HG02981 (cell line): ENCODE results near the gene NDUFS2.
"Not testable (repeated sequence)": the region's sequence is repeated elsewhere in the genome, so short reads cannot be mapped to it uniquely, and the experiment has no call there.

Experiments used
- ATAC-seq: cut with Tn5 transposase; IDR thresholded peaks from one replicate; pipeline ENCODE4 v1.9.1; 2021; ENCODE audit warnings: mild to moderate bottlenecking, moderate library complexity; ENCODE audit not compliant: unreplicated experiment

Gene NDUFS2

DNA sequence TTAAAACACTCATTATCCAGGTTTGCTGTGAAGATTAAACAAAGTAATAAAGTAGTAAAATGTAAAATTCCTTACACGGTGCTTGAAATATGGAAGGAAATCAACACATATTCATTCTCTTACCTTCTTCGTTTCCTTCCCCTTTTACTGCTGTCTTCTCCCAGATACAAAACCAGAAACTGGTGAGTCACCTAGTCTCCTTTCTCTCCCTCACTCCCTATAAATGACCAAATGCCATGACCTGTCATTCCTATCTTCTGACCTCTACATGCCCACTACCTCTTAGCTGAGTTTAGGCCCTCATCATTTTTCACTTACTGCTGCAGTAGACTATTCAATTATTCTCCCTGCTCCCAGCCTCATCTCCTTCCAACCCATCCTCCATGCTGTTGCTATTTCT lies 40.1 kb downstream of the NDUFS2 start:
- ATAC-seq = no peak

DNA sequence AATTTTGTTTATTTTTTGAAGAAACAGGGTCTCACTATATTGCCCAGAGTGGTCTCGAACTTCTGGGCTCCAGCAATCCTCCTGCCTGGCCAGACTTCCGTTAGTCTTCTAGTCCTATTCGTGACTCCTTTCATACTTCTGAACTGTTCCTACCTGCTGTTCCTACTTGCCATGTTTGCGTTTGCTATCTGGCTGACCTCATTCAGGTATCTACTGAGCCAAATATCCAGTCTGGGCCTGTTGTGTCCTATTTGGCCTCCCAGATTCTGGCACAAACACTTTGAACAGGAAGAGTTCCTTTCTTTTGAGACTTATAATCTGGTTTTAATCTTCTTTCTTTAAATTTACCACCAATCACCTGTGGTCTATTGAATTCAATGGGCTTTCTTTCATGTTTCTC lies 42.7 kb downstream of the NDUFS2 start:
- no peak for ATAC-seq

DNA sequence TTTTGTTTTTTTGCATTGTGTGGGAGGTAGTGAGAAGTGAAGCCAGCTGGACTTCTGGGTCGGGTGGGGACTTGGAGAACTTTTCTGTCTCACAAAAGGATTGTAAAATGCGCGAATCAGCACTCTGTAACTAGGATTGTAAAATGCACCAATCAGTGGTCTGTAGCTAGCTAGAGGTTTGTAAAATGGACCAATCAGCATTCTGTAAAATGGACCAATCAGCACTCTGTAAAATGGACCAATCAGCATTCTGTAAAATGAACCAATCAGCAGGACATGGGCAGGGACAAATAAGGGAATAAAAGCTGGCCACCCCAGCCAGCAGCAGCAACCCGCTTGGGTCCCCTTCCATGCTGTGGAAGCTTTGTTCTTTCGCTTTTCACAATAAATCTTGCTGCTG lies 47.9 kb downstream of the NDUFS2 start:
- ATAC-seq = not testable (repeated sequence)

DNA sequence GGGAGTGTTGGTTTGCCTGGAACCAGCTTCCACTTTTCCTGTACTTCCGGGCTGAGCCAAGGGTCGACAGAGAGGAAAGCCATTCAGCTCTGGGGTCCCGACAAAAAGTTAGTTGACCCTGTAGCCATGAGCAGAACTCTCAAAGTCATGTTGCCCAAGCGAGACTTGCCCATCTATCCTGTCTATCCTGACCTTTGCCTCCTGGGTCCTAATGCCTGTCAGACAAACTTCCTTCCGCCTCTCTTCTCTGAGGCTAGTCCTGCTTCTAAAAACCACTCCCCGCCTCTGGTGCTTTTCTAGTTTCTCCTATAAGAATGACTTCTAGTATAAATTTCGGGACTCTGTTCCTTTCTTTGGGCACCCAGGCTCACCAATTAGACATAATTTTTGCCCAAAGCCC lies 48.7 kb downstream of the NDUFS2 start:
- ATAC-seq = no peak

DNA sequence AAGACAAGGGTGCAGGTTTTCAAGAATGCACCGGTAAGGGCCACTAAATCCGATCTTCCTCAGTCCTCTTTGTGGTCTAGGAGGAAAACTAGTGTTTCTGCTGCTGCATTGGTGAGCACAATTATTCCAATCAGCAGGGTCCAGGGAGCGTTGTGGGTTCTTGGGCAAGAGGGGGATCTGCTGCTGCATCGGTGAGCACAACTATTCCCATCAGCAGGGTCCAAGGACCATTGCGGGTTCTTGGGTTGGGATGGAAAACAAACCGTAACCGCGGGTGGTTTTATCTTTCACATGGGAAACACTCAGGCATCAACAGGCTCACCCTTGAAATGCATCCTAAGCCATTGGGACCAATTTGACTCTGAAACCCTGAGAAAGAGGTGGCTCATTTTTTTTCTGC lies 49.4 kb downstream of the NDUFS2 start:
- no peak for ATAC-seq

DNA sequence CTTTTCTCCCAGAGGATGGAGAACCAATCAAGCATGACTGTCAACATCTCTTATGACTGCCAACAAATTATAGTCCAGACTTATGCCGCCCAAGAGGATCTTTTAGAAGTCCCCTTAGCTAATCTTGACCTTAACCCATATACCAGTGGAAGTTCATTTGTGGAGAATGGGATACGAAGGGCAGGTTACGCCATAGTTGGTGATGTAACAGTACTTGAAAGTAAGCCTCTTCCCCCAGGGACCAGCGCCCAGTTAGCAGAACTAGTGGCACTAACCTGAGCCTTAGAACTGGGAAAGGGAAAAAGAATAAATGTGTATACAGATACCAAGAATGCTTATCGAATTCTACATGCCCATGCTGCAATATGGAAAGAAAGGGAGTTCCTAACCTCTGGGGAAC lies 53.1 kb downstream of the NDUFS2 start:
- not testable (repeated sequence) for ATAC-seq

DNA sequence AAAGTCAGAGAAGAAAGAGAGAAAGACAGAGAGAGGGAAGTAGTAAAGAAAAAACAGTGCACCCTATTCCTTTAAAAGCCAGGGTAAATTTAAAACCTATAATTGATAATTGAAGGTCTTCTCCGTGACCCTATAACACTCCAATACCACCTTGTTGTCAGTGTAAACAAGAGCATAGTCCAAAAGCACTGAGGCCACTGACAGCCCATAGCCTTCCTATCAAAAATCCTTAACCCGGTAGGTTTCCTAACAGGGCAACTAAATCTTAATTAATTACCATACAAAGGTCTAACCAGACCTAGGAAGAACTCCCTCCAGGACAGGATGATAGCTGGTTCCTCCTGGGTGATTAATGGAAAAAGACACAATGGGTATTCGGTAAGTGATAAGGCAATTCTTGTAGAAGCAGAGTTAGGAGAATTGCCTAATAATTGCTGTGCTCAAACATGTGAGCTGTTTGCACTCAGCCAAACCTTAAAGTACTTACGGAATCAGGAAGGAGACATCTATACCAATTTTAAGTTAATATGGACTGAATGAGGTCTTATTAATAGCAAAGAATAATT lies 53.9 kb downstream of the NDUFS2 start:
- ATAC-seq = not testable (repeated sequence)

DNA sequence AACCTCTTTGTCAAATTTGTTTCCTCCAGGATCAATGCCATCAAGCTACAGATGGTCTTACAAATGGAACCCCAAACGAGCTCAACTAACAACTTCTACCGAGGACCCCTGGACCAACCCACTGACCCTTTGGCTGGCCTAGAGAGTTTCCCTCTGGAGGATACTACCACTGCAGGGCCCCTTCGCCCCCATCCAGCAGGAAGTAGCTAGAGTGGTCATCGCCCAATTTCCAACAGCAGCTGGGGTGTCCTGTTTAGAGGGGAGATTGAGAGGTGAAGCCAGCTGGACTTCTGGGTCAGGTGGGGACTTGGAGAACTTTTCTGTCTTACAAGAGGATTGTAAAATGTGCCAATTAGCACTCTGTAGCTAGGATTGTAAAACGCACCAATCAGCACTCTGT lies 54.9 kb downstream of the NDUFS2 start:
- not testable (repeated sequence) for ATAC-seq

DNA sequence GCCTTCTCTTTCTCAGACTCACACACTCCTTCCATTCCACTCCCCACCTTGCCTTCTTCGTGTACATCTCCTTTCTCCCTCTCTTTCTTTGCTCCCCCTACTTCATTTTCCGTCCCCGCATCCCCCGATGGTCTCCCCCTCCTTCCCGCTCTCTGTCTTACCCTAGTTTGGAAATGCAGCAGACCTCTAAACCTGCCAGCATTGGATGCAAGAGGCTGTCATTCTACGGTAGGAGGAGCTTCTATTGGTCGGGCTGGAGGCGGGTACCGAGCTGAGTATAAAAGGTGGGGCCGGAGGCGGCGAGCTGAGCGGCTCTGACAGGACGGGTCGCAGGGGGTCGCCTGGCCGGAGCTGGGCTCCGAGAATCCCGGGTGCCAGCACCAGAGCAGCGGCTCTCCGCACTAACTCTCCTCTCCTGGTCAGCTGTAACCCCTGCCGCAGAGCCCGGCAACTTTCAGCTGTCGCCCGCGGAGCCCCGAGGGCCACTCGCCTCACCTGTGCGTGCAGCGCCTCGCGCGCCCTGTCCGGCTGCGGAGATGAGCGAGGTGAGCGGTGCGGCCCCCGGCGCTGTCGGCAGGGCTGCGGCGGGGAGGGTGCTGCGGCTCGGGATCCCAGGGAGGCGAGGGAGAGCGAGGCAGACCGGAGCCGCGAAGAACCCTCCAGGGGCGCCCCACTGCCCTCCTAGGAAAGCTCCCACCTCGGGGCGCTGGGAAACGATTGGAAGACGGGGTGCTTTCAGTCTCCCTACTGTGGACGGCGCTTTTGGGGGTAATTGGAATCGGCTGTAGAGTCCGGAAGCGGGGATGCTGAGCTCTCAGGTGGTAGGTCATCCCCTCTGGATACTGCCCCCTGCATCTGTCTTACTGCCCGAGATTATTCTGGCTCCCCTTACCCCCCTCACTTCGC lies 56.5 kb downstream of the NDUFS2 start, which contains the start of gene PCP4L1:
PCP4L1 (plus strand) TSS at position 307 of the 906 bp plus-strand sequence; CDS start at position 537, 230 bp downstream.
- no peak for ATAC-seq

DNA sequence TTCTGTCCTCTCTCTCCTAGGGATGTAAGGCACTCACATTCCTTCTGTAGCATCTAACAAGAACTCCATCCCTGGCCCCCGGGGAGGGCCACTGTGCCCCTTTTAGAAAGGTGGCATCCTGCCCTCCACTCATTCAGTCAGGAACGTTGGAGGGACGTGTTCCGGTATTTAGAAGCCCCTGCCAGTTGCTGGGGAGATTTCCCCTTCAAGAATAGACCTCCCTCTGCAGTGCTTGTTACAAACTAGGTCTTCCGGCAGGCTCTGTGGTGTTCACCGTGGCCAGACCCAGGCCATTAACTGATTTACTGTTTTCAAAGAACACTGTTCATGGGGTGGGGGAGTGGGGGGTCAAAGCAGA lies 57.2 kb downstream of the NDUFS2 start:
- ATAC-seq = no peak

DNA sequence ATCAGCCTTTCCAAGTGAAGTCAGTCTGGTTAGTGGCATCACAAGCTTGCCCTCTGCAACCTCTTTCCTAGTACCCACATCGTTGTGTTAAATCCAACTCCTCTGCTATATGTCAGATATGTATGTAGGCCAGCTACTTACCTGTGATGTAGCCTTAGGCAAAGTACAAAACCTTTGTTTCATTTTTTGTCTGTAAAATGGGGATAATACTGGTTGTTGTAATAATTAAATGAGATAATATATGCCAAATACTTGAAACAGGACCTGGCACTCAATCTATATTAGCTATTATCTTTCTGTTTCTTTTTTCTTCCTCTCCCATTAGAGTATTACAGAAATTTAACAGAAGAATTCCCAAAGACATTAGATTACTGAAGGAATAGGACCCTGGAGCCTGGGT lies 57.6 kb downstream of the NDUFS2 start:
- ATAC-seq = no peak

DNA sequence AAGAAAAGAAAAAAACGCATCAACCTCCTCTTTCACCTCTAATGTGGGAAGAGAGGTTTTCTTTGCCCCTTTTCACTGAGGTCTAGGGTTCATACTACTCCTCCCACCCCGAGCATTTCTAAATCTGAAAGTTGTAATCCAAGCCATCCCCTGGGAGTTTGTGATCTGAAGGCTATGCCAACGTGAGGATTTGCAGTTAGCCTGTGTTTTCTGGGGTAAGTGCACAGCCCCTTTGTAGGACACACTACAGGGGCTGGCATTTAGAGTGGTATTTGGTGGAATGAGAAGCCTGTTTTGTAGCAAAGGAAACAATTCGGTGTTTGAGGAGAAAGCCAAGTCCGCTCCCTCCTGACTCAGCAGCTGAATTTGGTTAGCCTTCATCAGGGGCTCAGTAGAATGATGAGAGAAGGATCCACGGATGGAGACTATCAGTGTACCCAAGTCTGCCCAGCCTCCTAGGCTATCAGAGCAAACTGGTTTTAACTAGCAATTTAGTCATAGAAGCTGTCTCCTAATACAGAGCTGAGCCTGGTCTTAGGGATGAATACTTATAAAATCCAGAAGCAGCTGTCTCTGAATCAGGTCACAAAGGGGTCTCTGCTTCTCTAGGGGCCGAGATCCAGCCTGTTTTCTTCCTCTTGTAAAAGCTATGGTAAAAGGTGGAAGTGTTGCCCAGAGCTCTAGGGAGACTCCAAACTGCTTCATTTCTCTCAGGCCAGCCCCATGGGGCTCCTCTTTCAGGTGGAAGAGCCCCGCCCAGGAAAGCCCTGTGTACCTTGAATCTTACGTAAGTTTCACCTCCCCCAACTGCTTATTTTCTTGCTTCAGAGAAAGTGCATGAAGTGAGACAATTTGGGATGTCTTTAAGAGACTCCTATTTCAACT lies 58.5 kb downstream of the NDUFS2 start:
- ATAC-seq = peak; percentile 17

DNA sequence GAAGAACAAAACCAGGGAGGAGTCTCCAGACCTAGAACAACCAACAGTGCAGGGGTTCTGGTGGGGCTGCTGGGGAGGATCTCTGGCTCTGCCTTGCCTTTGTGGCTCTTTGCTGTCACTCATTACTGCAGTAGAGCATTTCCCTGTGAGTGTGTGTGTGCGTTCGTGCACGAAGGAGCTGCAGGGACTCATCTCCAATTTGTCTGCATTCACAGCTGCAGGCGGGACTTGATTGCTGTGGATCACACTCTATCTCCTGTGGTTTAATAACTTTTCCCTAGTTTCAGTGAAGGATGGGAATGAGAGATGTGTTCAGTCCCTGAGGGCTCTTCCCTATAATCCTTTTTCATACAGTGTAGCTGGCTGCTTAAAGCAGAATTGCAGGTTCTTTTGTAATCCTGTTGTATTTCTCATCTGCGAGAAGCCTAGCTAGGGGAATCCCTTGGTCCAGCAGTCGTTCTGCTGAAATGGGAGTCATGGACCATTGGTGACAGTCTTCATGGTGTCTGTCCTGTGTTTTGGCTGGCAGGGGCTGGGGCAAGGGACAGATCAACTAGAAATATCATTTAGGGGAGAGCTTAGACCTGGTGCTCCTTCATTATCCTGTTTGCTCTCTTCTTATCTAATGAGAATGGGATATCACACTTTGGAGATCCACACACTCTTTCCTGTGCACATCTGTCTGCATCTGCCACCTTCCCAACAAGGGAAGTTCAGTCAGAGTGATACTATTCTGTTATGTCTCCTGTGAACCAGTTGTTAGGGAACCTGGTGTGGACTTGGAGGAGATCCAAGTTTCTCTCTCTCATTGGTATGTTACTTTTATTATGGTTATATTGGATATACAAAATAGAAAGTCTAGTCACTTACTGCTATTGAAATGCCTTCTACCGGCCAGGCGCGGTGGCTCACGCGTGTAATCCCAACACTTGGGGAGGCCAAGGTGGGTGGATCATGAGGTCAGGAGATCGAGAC lies 59.4 kb downstream of the NDUFS2 start:
- ATAC-seq = peak; percentile 54
